HepG2 (cell line): ENCODE data around the gene PIEZO1. TPM values are rescaled to one million over a fixed set of nuclear protein-coding genes. Genes with fewer than 3 reads are reported as not detected.
A peak's percentile ranks its signal among the peaks of the same experiment; 100 is the strongest.

Experiments used
- ARID2 ChIP-seq: sonication (generic); formaldehyde crosslinking; IDR thresholded peaks from 2 replicates; pipeline ENCODE4 v1.8.1; 2022; ENCODE audit warnings: mild to moderate bottlenecking, missing genetic modification reagents, borderline replicate concordance
- ARNT2 ChIP-seq: sonication (generic); formaldehyde crosslinking; IDR thresholded peaks from 2 replicates; pipeline ENCODE4 v1.8.0; 2022; ENCODE audit warnings: mild to moderate bottlenecking, low read depth, missing genetic modification reagents, moderate library complexity
- BATF2 ChIP-seq: sonication (generic); formaldehyde crosslinking; IDR thresholded peaks from 2 replicates; pipeline ENCODE4 v1.8.0; 2022; ENCODE audit warnings: mild to moderate bottlenecking, missing genetic modification reagents, moderate library complexity
- MYNN ChIP-seq: sonication (generic); formaldehyde crosslinking; IDR thresholded peaks from 2 replicates; pipeline ENCODE4 v1.4.0; 2020; ENCODE audit warnings: mild to moderate bottlenecking, low read depth, missing genetic modification reagents
- PPARG ChIP-seq: conservative IDR thresholded peaks from 2 replicates; pipeline ENCODE4 v1.6.1; 2016; ENCODE audit warnings: missing biosample characterization, missing genetic modification reagents
- RBFOX2 ChIP-seq: fragments of 200-400 bp; formaldehyde crosslinking; IDR thresholded peaks from 2 replicates; pipeline ENCODE4 v1.6.1; 2017; ENCODE audit warnings: low read depth, mild to moderate bottlenecking, low read length
- SKI ChIP-seq: fragments of 450-650 bp; IDR thresholded peaks from one replicate; pipeline ENCODE4 v1.6.1; 2018; ENCODE audit warnings: mild to moderate bottlenecking; ENCODE audit not compliant: partially characterized antibody
- SKIL ChIP-seq: sonication (generic); formaldehyde crosslinking; IDR thresholded peaks from 2 replicates; pipeline ENCODE4 v1.8.0; 2022; ENCODE audit warnings: missing genetic modification reagents, mild to moderate bottlenecking, moderate library complexity, borderline replicate concordance
- ZBTB46 ChIP-seq: sonication (generic); formaldehyde crosslinking; IDR thresholded peaks from 2 replicates; pipeline ENCODE4 v1.4.0; 2020; ENCODE audit warnings: mild to moderate bottlenecking, missing genetic modification reagents, borderline replicate concordance
- ZBTB8A ChIP-seq: sonication (generic); formaldehyde crosslinking; IDR thresholded peaks from 2 replicates; pipeline ENCODE4 v1.4.0; 2020; ENCODE audit warnings: mild to moderate bottlenecking, low read depth, missing genetic modification reagents, borderline replicate concordance
- ZNF225 ChIP-seq: sonication (generic); formaldehyde crosslinking; IDR thresholded peaks from 2 replicates; pipeline ENCODE4 v1.4.0; 2020; ENCODE audit warnings: mild to moderate bottlenecking, missing genetic modification reagents
- ZNF30 ChIP-seq: sonication (generic); formaldehyde crosslinking; IDR thresholded peaks from 2 replicates; pipeline ENCODE4 v1.5.0; 2020; ENCODE audit warnings: mild to moderate bottlenecking, missing genetic modification reagents
- ZNF331 ChIP-seq: sonication (generic); formaldehyde crosslinking; IDR thresholded peaks from 2 replicates; pipeline ENCODE4 v1.4.0; 2020; ENCODE audit warnings: missing genetic modification reagents
- ZNF337 ChIP-seq: sonication (generic); formaldehyde crosslinking; IDR thresholded peaks from 2 replicates; pipeline ENCODE4 v1.5.1; 2020; ENCODE audit warnings: missing genetic modification reagents, low read depth, mild to moderate bottlenecking, borderline replicate concordance
- ZNF446 ChIP-seq: sonication (generic); formaldehyde crosslinking; IDR thresholded peaks from 2 replicates; pipeline ENCODE4 v1.5.0; 2020; ENCODE audit warnings: mild to moderate bottlenecking, missing genetic modification reagents
- ZNF713 ChIP-seq: sonication (generic); formaldehyde crosslinking; IDR thresholded peaks from 2 replicates; pipeline ENCODE4 v1.4.0; 2020; ENCODE audit warnings: mild to moderate bottlenecking, missing genetic modification reagents
- ZNF724P ChIP-seq: sonication (generic); formaldehyde crosslinking; IDR thresholded peaks from 2 replicates; pipeline ENCODE4 v1.8.0; 2022; ENCODE audit warnings: missing genetic modification reagents, borderline replicate concordance
- ZNF768 ChIP-seq: sonication (generic); formaldehyde crosslinking; IDR thresholded peaks from 2 replicates; pipeline ENCODE4 v1.4.0; 2020; ENCODE audit warnings: missing genetic modification reagents
- polyA plus RNA-seq, 8 experiments: library from polyadenylated mRNA; depleted of rRNA in 3 of 8; stranded (reverse) in 7 of 8; unstranded in 1 of 8; fragments of >200 nt; fragmentation: Illumina TruSeq in 4 of 8; extraction: Trizol in 4 of 8; gene quantifications; 2 replicates each; pipeline versions ENCODE4 v1.2.1 to v1.2.3, GENCODE V29; 2011 to 2016; ENCODE audit warnings: low read depth in 4 of 8, missing spikeins in 1 of 8, mixed read lengths in 1 of 8; ENCODE audit not compliant: insufficient read depth in 1 of 8
- total RNA-seq, 5 experiments: library from RNA; depleted of rRNA; stranded (reverse); fragments of >200 nt; fragmentation: Illumina TruSeq; extraction: Trizol; gene quantifications; 2 replicates each; pipeline ENCODE4 v1.2.3, GENCODE V29; 2016; ENCODE audit warnings: low read depth in 1 of 5
- TF ChIP-seq, protein P1 (sequence below): sonication (generic); formaldehyde crosslinking; IDR thresholded peaks from 2 replicates; pipeline ENCODE4 v1.9.0; 2021; ENCODE audit warnings: missing genetic modification reagents, borderline replicate concordance
- TF ChIP-seq, protein P2 (sequence below): sonication (generic); formaldehyde crosslinking; IDR thresholded peaks from 2 replicates; pipeline ENCODE4 v1.5.0; 2020; ENCODE audit warnings: missing genetic modification reagents, mild to moderate bottlenecking, borderline replicate concordance

Gene PIEZO1
- total and polyA plus RNA-seq, 2 of the 13 experiments (the other 11 are each of a cell fraction or from before 2014, with no cell fraction given) = 67.9 to 85.0 TPM

- TF ChIP-seq ZBTB46 (0 out of 2 replicates have a peak, but pooled peaks have one; percentile 45), ZNF446 (CRISPR knock-in tag) (peak; percentile 50; the same call in 1 of the 2 replicates), ZNF225 (CRISPR knock-in tag) (no peak), ZNF30 (CRISPR knock-in tag) (no peak), ZNF713 (no peak), PPARG (0 out of 2 replicates have a peak, but pooled peaks have one; percentile 42), ARID2 (CRISPR knock-in tag) (no peak), RBFOX2 (peak; percentile 83), ZBTB8A (CRISPR knock-in tag) (0 out of 2 replicates have a peak, but pooled peaks have one; percentile 58), ZNF768 (CRISPR knock-in tag) (peak; percentile 33; the same call in 1 of the 2 replicates), SKI (no peak), MYNN (CRISPR knock-in tag) (no peak), ZNF331 (CRISPR knock-in tag) (peak; percentile 75), ZNF337 (no peak), SKIL (no peak), ARNT2 (CRISPR knock-in tag) (peak; percentile 92), ZNF724P (CRISPR knock-in tag) (peak; percentile 65; the same call in 1 of the 2 replicates), BATF2 (no peak)
- TF ChIP-seq, protein P1, sequence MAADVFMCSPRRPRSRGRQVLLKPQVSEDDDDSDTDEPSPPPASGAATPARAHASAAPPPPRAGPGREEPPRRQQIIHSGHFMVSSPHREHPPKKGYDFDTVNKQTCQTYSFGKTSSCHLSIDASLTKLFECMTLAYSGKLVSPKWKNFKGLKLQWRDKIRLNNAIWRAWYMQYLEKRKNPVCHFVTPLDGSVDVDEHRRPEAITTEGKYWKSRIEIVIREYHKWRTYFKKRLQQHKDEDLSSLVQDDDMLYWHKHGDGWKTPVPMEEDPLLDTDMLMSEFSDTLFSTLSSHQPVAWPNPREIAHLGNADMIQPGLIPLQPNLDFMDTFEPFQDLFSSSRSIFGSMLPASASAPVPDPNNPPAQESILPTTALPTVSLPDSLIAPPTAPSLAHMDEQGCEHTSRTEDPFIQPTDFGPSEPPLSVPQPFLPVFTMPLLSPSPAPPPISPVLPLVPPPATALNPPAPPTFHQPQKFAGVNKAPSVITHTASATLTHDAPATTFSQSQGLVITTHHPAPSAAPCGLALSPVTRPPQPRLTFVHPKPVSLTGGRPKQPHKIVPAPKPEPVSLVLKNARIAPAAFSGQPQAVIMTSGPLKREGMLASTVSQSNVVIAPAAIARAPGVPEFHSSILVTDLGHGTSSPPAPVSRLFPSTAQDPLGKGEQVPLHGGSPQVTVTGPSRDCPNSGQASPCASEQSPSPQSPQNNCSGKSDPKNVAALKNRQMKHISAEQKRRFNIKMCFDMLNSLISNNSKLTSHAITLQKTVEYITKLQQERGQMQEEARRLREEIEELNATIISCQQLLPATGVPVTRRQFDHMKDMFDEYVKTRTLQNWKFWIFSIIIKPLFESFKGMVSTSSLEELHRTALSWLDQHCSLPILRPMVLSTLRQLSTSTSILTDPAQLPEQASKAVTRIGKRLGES (CRISPR knock-in tag) = peak; percentile 15; the same call in 1 of the 2 replicates
- TF ChIP-seq, protein P2, sequence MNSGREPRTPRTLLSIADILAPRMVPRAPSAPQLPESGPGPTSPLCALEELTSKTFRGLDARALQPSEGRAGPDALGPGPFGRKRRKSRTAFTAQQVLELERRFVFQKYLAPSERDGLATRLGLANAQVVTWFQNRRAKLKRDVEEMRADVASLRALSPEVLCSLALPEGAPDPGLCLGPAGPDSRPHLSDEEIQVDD (CRISPR knock-in tag) = peak; percentile 28; the same call in 1 of the 2 replicates
Measured at GRCh38 chr16:88803264-88803987, 18.4 kb upstream of the PIEZO1 start, which contains the start of gene CDT1 (continued).
